ENCODE measurements around the gene RUNX2. TPM values are rescaled to one million over a fixed set of nuclear protein-coding genes. Genes with fewer than 3 reads are reported as not detected.

Gene RUNX2
- total and polyA plus RNA-seq, 2 experiments from 2014 or later, result 0.66 to 1.7 TPM

GRCh38 chr6:45677381-45678284, 349.5 kb downstream of the RUNX2 start:
- H3K4me2 ChIP-seq, result no peak overlapping the region
- no peaks in the 10 kb centered on the region for H3K36me3 ChIP-seq (ENCODE audit: insufficient read depth)
- no peaks in the 10 kb centered on the region for H3K79me2 ChIP-seq (replicated peaks; ENCODE audit: insufficient read depth)
- H3K36me3 Mint-ChIP-seq (ENCODE audit: low read depth), result peaks cover 4% of the 10 kb centered on the region; the same call in 1 of the 3 replicates
- H3K4me1 ChIP-seq (ENCODE audit: insufficient read depth), result peaks cover 4% of the 10 kb centered on the region; the same call in 1 of the 2 replicates
- H3K27ac Mint-ChIP-seq, result no peak overlapping the region; the same call in 1 of the 2 replicates
- H2AFZ ChIP-seq, result peak overlapping the region; percentile 52
- no peaks in the 10 kb centered on the region for H4K20me1 ChIP-seq (replicated peaks; ENCODE audit: insufficient read depth)
- no peaks in the 10 kb centered on the region for H3K27me3 ChIP-seq (ENCODE audit: insufficient read depth)
- no peak overlapping the region for H3K4me3 Mint-ChIP-seq
- H3K9me2 ChIP-seq (ENCODE audit: insufficient read depth), result no peaks in the 10 kb centered on the region
- TF ChIP-seq POLR2AphosphoS5 (IDR thresholded peaks at IDR 0.05; ENCODE audit: low read depth) (no peak), STAT1 (IDR thresholded peaks at IDR 0.05; ENCODE audit: unreplicated experiment) (no peak), JUNB (IDR thresholded peaks at IDR 0.05; ENCODE audit: unreplicated experiment) (no peak), ZNF331 (CRISPR knock-in tag; IDR thresholded peaks at IDR 0.05; ENCODE audit: low read depth) (no peak), ZNF462 (CRISPR knock-in tag; IDR thresholded peaks at IDR 0.05) (no peak), CREB1 (CRISPR knock-in tag; IDR thresholded peaks at IDR 0.05; ENCODE audit: low read depth) (no peak), REST (IDR thresholded peaks at IDR 0.05; ENCODE audit: unreplicated experiment) (no peak), EZH2phosphoT487 (IDR thresholded peaks at IDR 0.05; ENCODE audit: unreplicated experiment) (no peak), EZH2 (IDR thresholded peaks at IDR 0.05; ENCODE audit: low read depth, unreplicated experiment) (no peak)
- TF ChIP-seq, protein P1, sequence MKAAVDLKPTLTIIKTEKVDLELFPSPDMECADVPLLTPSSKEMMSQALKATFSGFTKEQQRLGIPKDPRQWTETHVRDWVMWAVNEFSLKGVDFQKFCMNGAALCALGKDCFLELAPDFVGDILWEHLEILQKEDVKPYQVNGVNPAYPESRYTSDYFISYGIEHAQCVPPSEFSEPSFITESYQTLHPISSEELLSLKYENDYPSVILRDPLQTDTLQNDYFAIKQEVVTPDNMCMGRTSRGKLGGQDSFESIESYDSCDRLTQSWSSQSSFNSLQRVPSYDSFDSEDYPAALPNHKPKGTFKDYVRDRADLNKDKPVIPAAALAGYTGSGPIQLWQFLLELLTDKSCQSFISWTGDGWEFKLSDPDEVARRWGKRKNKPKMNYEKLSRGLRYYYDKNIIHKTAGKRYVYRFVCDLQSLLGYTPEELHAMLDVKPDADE (IDR thresholded peaks at IDR 0.05), result no peak
- no peaks in the 10 kb centered on the region for H3F3A ChIP-seq (replicated peaks; ENCODE audit: low read depth)
- H3K4me1 Mint-ChIP-seq, result peaks cover 14% of the 10 kb centered on the region
- no peak overlapping the region for H3K27ac ChIP-seq (ENCODE audit: low read depth)
- DNase-seq (ENCODE audit: low spot score) (no peak), ATAC-seq (no peak)
- H3K4me3 ChIP-seq, result no peak overlapping the region
- peaks cover 7% of the 10 kb centered on the region for H3K9me3 Mint-ChIP-seq
- peaks cover 2% of the 10 kb centered on the region for H3K27me3 Mint-ChIP-seq (ENCODE audit: insufficient read depth, low read depth, poor library complexity)
